ENCODE measurements around the gene SLC25A48.
"Not testable (repeated sequence)": the region's sequence is repeated elsewhere in the genome, so short reads cannot be mapped to it uniquely, and the experiment has no call there.

Gene SLC25A48

GRCh38 chr5:135857630-135858311 is 23.3 kb downstream of the SLC25A48 start:
- no peak for DNase-seq (ENCODE audit: low read depth in 3 of 3)

- DNase-seq (ENCODE audit: low read depth in 3 of 3): not testable (repeated sequence)
Measured at GRCh38 chr5:135859186-135859585, 24.7 kb downstream of the SLC25A48 start.

- no peak for DNase-seq (ENCODE audit: low read depth in 3 of 3)
Measured at GRCh38 chr5:135859641-135860040, 25.2 kb downstream of the SLC25A48 start.

- DNase-seq (ENCODE audit: low read depth in 3 of 3): no peak
Measured at GRCh38 chr5:135861641-135862040, 27.2 kb downstream of the SLC25A48 start.

GRCh38 chr5:135862086-135862485 is 27.6 kb downstream of the SLC25A48 start:
- DNase-seq (ENCODE audit: low read depth in 3 of 3): no peak

- DNase-seq (ENCODE audit: low read depth in 3 of 3): no peak
Measured at GRCh38 chr5:135862744-135863143, 28.3 kb downstream of the SLC25A48 start.

GRCh38 chr5:135864503-135865435 is 30.3 kb downstream of the SLC25A48 start:
- no peak for DNase-seq (ENCODE audit: low read depth in 3 of 3)

GRCh38 chr5:135866016-135866415 is 31.6 kb downstream of the SLC25A48 start:
- no peak for DNase-seq (ENCODE audit: low read depth in 3 of 3)

GRCh38 chr5:135867599-135867998 is 33.1 kb downstream of the SLC25A48 start:
- DNase-seq (ENCODE audit: low read depth in 3 of 3): no peak

GRCh38 chr5:135868681-135869080 is 34.2 kb downstream of the SLC25A48 start:
- DNase-seq (ENCODE audit: low read depth in 3 of 3): no peak

GRCh38 chr5:135869276-135869675 is 34.8 kb downstream of the SLC25A48 start:
- no peak for DNase-seq (ENCODE audit: low read depth in 3 of 3)

GRCh38 chr5:135869935-135870334 is 35.5 kb downstream of the SLC25A48 start:
- DNase-seq (ENCODE audit: low read depth in 3 of 3): no peak

GRCh38 chr5:135871268-135871915 is 36.9 kb downstream of the SLC25A48 start:
- no peak for DNase-seq (ENCODE audit: low read depth in 3 of 3)

- DNase-seq (ENCODE audit: low read depth in 3 of 3): no peak
Measured at GRCh38 chr5:135873831-135874230, 39.4 kb downstream of the SLC25A48 start.

GRCh38 chr5:135874461-135874860 is 40.0 kb downstream of the SLC25A48 start:
- DNase-seq (ENCODE audit: low read depth in 3 of 3): no peak

GRCh38 chr5:135875567-135875966 is 41.1 kb downstream of the SLC25A48 start:
- DNase-seq (ENCODE audit: low read depth in 3 of 3): no peak

- no peak for DNase-seq (ENCODE audit: low read depth in 3 of 3)
Measured at GRCh38 chr5:135876146-135876545, 41.7 kb downstream of the SLC25A48 start.

- DNase-seq (ENCODE audit: low read depth in 3 of 3): no peak
Measured at GRCh38 chr5:135877570-135878155, 43.2 kb downstream of the SLC25A48 start.

GRCh38 chr5:135878156-135878620 is 43.7 kb downstream of the SLC25A48 start:
- DNase-seq (ENCODE audit: low read depth in 3 of 3): no peak

- no peak for DNase-seq (ENCODE audit: low read depth in 3 of 3)
Measured at GRCh38 chr5:135879591-135879990, 45.1 kb downstream of the SLC25A48 start.

GRCh38 chr5:135880278-135880677 is 45.8 kb downstream of the SLC25A48 start:
- no peak for DNase-seq (ENCODE audit: low read depth in 3 of 3)

- no peak for DNase-seq (ENCODE audit: low read depth in 3 of 3)
Measured at GRCh38 chr5:135880801-135881200, 46.3 kb downstream of the SLC25A48 start.
